Measurements from ENCODE around the gene IGFL2.
A peak's percentile ranks its signal among the peaks of the same experiment; 100 is the strongest.
"Not testable (repeated sequence)": the region's sequence is repeated elsewhere in the genome, so short reads cannot be mapped to it uniquely, and the experiment has no call there.

The IGFL2 gene

DNA sequence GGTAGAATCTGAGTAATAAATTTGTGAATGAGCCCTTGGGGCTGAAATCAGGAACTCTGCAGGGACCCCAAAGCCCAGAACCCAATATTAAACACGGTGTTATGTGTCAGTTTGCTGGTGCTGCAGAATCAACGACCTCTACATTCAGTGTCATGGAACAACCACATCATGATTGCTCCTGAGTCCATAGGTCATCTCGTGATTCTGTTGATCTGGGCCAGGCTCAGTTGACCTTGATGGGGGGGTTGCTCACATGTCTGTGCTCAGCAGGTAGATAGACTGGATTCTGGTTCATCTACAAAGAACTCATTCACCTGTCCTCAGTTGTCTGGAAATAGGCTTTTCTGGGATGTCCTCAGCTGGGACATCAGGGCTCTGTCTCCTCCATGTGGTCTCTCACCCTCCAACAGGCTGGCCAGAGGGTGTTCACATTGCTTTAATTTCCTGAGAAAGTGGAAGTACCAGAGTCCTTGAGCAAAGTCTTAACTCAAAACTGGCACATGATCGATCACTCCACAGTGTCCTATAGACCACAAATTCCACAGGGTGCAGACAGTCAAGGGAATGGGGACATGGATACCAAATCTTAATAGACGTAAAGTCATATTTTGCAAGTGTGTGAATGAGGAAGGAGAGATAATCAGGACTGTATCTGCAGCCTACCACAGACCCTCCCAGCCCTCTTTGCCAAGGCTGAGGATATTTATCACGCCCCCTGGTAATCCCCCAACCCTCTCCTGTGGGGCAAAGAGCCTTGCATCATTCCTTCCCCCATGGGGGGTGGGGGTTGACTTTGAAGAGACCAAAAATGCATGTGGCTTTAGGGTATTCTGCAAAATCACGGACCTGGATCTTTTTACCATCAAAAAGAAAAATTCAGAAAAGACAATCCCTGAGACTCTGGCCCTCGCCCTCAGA lies 42.2 kb downstream of the IGFL2 start:
- DNase-seq (ENCODE audit: low spot score) (no peak), FAIRE-seq (no peak)

GRCh38 chr19:46191356-46191755 lies 43.3 kb downstream of the IGFL2 start:
- no peak for FAIRE-seq
- no peak for DNase-seq (ENCODE audit: low spot score)

DNA sequence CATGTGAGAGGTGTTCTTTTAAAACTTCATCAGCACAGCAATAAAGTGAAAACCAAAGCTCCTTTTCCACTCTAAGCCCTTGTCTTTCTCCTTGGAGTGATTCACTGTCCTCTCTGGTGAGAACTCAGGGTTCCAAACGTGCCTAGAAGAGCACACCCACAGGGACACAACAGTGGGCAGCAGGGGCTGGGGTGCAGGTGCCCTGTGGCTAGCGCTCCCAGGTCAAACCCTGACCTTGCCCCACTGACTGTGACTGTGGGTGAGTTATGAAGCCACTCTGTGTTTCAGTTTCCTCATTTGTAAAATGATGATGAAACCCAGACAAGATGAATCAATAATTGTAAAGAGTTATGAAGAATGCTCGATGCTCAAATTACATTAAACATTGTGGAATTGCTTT lies 43.9 kb downstream of the IGFL2 start:
- no peak for DNase-seq (ENCODE audit: low spot score)

GRCh38 chr19:46192626-46192991 lies 44.6 kb downstream of the IGFL2 start:
- not testable (repeated sequence) for DNase-seq (ENCODE audit: low spot score); FAIRE-seq

More for the DNA sequence above, 43.9 kb downstream of the IGFL2 start:
- no peak for FAIRE-seq

- DNase-seq (ENCODE audit: low spot score) (peak; percentile 69), FAIRE-seq (peak; percentile 90)
Observed at GRCh38 chr19:46192992-46193650, 45.1 kb downstream of the IGFL2 start.

DNA sequence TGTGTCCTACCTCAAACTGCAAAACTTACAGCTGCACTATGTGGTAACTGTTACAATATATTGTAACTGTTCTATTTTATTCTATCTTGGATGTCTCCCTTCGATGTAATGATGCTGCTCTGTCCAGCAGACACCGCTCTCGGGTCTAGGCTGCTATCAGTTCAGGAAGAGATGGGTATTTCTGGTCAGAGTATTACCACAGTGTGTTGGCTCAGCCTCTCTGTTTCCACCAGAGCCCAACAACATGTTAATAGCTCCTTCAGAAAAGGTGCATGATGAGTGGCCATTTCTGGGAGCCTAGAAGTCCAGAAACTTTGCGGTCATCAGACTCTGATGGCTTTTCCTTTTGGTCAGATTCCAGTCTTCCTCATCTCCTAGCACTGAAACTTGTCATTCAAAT lies 45.6 kb downstream of the IGFL2 start:
- DNase-seq (ENCODE audit: low spot score), result no peak

DNA sequence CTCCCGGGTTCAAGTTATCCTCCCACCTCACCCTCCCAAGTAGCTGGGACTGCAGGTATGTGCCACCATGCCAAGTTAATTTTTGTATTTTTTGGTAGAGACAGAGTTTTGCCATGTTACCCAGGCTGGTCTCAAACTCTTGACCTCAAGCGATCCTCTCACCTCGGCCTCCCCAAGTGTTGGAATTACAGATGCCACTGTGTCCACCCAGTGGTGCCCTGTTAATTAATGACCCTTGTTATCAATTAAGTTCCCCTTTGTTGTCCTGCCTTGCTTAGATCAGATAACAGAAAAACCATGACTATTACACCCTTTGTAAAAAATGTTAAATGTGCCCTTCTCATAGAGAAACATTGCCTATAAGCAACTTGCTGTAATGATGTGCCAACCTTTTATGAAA lies 47.1 kb downstream of the IGFL2 start:
- FAIRE-seq, result no peak
- no peak for DNase-seq (ENCODE audit: low spot score)

More for the DNA sequence above, 45.6 kb downstream of the IGFL2 start:
- no peak for FAIRE-seq

GRCh38 chr19:46195919-46196318 lies 47.9 kb downstream of the IGFL2 start:
- DNase-seq (ENCODE audit: low spot score), result not testable (repeated sequence)
- FAIRE-seq, result peak; percentile 62

- DNase-seq (ENCODE audit: low spot score), result no peak
- FAIRE-seq, result no peak
Observed at GRCh38 chr19:46196410-46197124, 48.5 kb downstream of the IGFL2 start.

DNA sequence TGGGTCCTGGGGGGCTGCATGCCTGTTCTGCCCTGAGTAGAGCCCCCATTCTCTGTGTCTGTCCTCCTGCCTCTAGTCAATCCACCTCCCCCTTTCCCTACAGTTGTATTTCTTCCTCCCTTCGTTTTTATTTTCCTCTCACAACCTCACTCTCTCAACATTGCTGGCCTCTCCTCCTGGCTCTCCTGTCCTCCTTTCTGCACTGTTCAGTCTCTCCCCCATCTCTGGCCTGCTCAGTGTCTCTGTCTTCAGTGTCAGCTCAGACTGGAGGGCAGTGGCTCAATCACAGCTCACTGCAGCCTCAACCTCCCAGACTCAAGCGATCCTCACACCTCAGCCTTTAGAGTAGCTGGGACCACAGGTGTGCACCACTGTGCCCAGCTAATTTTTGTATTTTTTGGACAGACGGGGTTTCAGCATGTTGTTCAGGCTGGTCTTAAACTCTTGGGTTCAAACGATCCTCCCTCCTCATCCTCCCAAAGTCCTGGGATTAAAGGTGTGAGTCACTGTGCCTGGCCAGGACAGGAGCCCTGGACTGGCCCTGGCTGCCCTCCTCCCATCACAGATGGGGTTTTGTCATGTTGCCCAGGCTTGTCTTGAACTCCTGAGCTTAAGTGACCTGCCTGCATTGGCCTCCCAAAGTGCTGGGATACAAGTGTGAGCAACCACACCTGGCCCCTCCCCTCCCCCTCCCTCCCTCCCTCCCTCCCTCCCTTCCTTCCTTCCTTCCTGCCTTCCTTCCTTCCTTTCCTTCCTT lies 49.5 kb downstream of the IGFL2 start:
- no peak for FAIRE-seq
- DNase-seq (ENCODE audit: low spot score), result no peak

GRCh38 chr19:46198756-46199155 lies 50.7 kb downstream of the IGFL2 start:
- peak; percentile 71 for DNase-seq (ENCODE audit: low spot score)
- peak; percentile 94 for FAIRE-seq

GRCh38 chr19:46201454-46202310 lies 53.6 kb downstream of the IGFL2 start:
- FAIRE-seq (peak; percentile 70), DNase-seq (ENCODE audit: low spot score) (no peak)

DNA sequence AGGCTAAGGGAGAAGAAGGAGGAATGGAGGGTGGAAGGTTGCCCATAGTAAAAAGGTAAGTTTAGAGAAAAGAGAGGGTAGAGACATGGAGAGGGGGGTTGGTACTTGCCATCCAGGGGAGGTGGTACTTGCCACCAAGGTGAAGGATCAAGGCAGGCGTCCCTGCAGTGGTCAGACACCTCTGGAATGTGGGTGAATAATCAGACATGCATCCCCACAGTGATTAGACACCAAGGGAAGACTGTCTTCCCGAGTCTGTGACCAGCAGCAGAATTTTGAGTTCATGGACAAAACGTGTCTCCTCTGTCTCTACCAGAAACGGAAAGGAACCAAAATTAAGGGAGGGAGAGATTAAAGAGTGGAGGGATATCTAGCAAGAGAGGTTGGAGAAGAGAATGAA lies 54.4 kb downstream of the IGFL2 start:
- FAIRE-seq, result no peak
- DNase-seq (ENCODE audit: low spot score), result no peak

DNA sequence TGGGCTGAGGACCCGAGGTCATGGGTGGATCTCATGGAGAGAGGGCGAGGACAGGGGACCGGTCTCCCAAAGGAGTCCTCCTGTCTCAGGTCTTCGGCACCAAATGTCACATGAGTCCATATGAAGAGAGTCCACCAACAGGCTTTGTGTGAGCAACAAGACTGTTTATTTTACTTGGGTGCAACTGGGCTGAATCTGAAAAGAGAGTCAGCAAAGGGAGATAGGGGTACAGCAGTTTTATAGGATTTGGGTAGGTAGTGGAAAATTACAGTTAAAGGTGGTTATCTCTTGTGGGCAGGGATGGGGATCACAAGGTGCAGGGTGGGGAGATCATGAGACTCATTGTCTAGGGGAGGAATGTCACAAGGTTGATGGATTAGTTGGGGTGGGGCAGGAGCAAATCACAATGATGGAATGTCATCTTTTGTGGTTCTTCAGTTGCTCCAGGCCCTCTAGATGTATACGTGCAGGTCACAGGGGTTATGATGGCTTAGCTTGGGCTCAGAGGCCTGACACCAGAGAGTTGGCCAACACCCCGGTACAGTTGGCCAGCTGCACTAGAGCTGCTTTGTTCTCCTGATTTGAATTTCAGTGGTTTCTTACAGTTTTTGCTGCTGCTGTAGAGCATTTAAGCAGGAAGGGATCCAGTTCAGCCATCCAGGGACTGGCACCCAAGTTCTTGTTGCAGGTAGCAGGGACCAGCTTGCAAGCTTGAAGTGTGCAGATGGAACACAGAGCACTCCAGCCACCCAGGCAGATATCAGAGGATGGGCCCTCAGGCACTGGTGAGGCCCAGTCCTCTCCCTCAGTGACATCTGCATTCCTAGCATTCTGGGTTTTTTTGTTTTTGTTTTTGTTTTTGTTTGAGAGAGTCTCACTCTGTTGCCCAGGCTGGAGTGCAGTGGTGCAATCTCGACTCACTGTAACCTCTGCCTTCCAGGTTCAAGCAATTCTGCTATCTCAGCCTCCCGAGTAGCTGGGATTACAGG lies 55.1 kb downstream of the IGFL2 start:
- no peak for DNase-seq (ENCODE audit: low spot score)
- FAIRE-seq, result no peak

GRCh38 chr19:46204008-46204407 lies 56.0 kb downstream of the IGFL2 start:
- FAIRE-seq, result no peak
- DNase-seq (ENCODE audit: low spot score), result no peak

GRCh38 chr19:46205183-46205984 lies 57.3 kb downstream of the IGFL2 start:
- no peak for DNase-seq (ENCODE audit: low spot score)
- FAIRE-seq, result no peak

DNA sequence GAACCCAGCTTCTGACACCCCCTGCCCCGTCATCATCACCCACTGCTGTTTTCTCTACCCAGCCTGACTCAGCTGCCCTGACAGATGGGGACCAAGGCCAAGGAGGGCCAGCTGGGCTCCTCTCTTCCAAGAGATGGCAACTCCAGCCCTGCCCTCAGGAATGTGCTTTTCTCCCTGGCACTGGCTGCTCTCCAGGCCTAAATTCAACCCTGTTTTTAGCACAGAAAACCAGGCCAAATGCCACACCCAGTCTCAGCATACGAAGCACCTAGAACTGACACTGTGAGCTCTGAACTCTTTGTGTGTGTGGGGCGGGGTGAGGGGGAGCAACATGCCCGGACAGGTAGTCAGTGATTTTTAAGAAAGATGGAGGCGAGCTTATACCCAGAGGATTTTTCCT lies 58.1 kb downstream of the IGFL2 start:
- FAIRE-seq, result no peak
- peak; percentile 70 for DNase-seq (ENCODE audit: low spot score)

GRCh38 chr19:46206682-46207081 lies 58.6 kb downstream of the IGFL2 start:
- FAIRE-seq (no peak), DNase-seq (ENCODE audit: low spot score) (no peak)
